GM18505 (cell line): ENCODE data around the gene TSSC4.

Experiments used
- ATAC-seq: cut with Tn5 transposase; IDR thresholded peaks from one replicate; pipeline ENCODE4 v1.9.1; 2021; ENCODE audit not compliant: unreplicated experiment
- POLR2A ChIP-seq: IDR thresholded peaks from 4 replicates; pipeline ENCODE4 v1.6.1; 2011; ENCODE audit warnings: borderline replicate concordance; ENCODE audit not compliant: insufficient read depth, insufficient read length; ENCODE audit errors: extremely low read depth

Gene TSSC4

GRCh38 chr11:2447253-2447950, 46.9 kb downstream of the TSSC4 start:
- no peak for TF ChIP-seq POLR2A
- no peak for ATAC-seq

DNA sequence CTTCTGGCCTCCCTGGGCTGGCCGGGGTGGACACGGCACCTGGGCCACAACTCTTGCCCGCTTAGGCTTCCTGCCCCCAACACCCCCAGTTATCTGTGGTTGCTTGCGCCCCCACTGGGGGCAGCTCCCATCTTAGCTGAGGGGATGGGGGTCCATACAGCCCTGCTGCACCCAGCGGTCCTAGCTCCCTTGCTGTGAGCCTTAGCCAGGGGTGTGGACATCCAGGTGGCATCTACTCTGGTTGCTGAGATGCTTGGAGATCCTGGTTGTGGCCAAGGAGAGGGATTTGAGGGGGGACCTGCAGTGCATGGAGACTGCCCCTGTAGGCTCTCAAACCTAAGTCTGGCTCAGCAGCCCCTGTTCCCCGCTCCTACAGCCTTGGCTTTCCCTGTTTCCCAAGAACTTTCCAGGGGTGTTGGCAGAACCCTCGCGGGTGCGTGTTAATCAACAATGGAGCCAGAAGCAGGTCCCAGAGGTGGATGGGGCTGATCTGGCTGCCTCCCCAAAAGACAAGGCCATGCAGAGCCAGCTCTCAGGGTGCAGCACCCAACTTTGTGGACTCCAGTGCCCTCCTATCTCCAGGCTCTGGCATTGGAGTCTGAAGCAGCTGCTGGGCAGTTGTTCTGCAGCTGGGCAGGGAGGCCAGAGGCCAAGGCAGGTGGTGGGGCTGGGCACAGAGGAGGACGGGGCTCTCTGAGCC, 47.6 kb downstream of the TSSC4 start:
- TF ChIP-seq POLR2A: no peak
- no peak for ATAC-seq

DNA sequence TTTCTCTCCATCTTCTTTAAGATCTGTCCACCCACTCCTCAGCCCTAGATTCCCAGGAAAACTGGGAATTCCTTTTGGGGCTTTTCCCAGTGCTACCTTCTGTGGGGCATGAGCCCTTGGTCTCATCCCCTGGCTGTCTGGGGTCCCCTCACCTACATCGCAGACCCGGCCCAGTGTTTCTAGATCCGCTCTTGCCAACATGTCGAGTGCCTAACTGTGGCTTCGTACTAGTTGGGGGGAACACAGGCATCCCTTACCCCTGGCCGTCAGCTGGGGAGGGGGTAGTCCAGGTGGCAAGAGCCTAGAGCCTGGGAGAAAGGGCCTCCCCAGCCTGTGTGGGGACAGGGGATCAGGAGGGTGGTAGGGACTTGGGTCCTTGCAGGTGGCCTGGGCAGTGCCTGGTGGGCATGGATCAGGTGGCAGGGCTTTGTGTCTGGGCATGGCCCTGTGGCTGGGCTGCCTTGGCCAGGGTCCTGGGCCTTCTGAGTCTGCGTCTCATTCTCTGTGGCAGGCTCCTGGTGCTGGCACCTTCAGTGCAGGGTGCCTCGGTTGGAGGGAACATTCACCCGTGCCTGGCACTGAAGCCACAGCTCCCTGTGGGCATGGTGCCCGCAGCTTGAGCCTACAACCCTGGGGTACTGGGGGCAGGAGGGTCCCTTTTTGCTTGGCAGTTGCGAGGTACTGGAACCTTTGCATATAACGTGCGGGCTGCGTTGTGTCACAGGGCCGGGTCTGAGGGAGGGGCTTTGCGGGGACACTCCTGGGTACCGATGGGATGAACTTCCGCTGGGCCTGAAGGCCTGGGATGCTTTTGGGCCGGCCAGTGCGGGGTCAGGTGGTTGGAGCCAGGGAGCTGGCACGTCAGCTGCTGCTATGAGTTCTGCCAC, 48.4 kb downstream of the TSSC4 start:
- no peak for ATAC-seq
- no peak for TF ChIP-seq POLR2A

DNA sequence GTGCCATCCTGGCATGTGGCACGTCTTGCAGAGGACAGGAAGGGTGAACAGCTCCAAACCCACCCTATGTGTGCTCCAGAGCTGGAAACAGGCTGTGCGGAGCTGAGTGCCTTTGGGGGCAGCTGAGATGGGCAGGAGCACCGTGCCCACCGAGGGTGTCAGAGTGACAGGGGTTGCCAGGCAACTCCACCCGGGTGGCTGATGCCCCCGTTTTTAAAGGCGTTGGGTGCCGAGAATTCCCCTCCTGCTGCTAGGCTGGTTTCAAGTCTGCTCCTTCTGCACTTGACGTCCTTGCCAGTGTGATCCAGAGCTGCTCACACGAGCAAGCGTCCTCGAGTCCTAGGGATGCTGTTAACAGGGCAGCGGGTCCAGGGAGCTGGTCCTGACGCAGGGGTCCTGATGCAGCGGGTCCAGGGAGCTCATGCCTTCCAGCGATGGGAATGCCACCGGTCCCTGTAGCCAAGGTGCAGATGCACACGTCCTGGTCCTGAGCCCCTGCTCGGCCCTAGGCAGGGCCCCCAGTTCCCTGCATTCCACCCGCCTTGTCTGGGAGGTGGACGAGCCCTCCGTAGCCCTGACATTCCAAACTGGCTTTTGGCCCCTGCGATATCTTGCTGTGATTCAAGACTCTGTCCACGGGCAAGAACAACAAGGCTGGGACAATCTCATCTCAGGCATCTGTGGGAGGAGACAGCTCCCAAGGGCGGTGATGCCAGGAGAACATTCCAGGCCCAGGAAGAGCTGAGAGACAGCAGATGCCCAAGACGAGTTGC, 49.2 kb downstream of the TSSC4 start:
- ATAC-seq: no peak
- TF ChIP-seq POLR2A: no peak

- ATAC-seq: no peak
- no peak for TF ChIP-seq POLR2A
These were observed 49.9 kb downstream of the TSSC4 start for GRCh38 chr11:2450321-2451041.

DNA sequence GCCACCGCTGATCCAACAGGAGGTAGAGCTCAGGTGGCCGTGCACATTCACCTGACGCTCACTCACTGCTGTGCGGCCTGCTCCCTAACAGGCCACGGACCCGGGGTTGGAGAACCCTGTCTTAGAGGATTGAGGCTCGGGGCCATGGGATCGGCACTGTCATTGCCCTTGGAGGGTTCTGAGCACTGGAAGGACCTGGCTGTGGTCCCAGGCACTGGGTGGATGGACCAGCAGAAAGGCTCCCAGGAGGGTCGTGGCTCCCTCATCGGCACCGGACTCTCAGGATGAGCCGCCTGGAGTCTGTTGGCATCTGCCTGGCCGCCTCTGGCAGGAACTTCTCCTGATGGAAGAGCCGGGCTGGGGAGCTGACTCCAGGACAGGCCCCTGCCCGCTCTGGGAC, 50.8 kb downstream of the TSSC4 start:
- no peak for TF ChIP-seq POLR2A
- ATAC-seq: no peak

DNA sequence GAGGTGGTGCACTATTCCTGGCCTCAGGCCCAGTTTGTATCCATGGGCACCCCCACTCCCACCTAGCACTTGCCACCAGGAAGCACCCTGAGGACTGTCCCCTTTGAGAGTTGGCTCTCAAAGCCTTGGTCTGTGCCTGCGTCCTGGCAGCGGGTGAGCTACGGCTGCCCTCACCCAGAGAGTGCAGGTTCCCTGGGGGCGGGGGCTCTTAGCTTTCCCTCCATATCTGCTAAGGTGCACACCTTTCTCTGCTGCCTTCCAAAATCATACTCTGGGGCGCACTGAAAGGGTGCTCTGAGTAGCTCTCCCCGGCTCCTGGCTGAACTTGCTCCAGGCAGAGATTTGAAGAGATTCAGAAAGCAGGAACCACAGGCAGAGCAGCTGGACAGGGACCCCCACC, 51.4 kb downstream of the TSSC4 start:
- ATAC-seq: no peak
- TF ChIP-seq POLR2A: no peak

- ATAC-seq: no peak
- TF ChIP-seq POLR2A: no peak
These were observed 51.9 kb downstream of the TSSC4 start for GRCh38 chr11:2452321-2453012.

- TF ChIP-seq POLR2A: no peak
- ATAC-seq: no peak
These were observed 52.9 kb downstream of the TSSC4 start for GRCh38 chr11:2453436-2453835.
